Skeletal muscle tissue (tissue), 4 donors: Measurements from ENCODE around the gene CDH4. TPM values are rescaled to one million over a fixed set of nuclear protein-coding genes. Genes with fewer than 3 reads are reported as not detected.

Experiments used
- H3K27ac ChIP-seq: one replicate; pipeline ENCODE4 v1.7.0; 2013; ENCODE audit warnings: mild to moderate bottlenecking, low read depth, low read length, inconsistent platforms
- H3K27me3 ChIP-seq, 3 donors: one replicate each; pipeline ENCODE4 v1.7.0; 2013; ENCODE audit warnings: low read length in 3 of 3; ENCODE audit not compliant: control insufficient read depth in 3 of 3, insufficient read depth in 3 of 3
- H3K36me3 ChIP-seq, 3 donors: one replicate each; pipeline ENCODE4 v1.7.0; 2013; ENCODE audit warnings: low read length in 3 of 3; ENCODE audit not compliant: control insufficient read depth in 3 of 3, insufficient read depth in 3 of 3
- H3K4me1 ChIP-seq, 3 donors: one replicate each; pipeline ENCODE4 v1.7.0; 2013; ENCODE audit warnings: low read length in 3 of 3, mild to moderate bottlenecking in 3 of 3; ENCODE audit not compliant: control insufficient read depth in 3 of 3, insufficient read depth in 3 of 3
- H3K4me3 ChIP-seq, 3 donors: one replicate each; pipeline ENCODE4 v1.7.0; 2013; ENCODE audit warnings: low read length in 3 of 3
- H3K9ac ChIP-seq, 3 donors: one replicate each; pipeline ENCODE4 v1.7.0; 2013; ENCODE audit warnings: low read length in 3 of 3, mild to moderate bottlenecking in 3 of 3, moderate library complexity in 2 of 3, low read depth in 1 of 3
- H3K9me3 ChIP-seq, 3 donors: one replicate each; pipeline ENCODE4 v1.7.0; 2013; ENCODE audit warnings: low read length in 3 of 3; ENCODE audit not compliant: control insufficient read depth in 3 of 3
- total RNA-seq: library from RNA; depleted of rRNA; stranded (reverse); fragments of >200 nt; gene quantifications from one replicate; pipeline ENCODE4 v1.2.3, GENCODE V29; 2014
- donor health status: Osteomylitis.

The CDH4 gene
- total RNA-seq, 1 donor from 2014 or later = 0.52 TPM

DNA sequence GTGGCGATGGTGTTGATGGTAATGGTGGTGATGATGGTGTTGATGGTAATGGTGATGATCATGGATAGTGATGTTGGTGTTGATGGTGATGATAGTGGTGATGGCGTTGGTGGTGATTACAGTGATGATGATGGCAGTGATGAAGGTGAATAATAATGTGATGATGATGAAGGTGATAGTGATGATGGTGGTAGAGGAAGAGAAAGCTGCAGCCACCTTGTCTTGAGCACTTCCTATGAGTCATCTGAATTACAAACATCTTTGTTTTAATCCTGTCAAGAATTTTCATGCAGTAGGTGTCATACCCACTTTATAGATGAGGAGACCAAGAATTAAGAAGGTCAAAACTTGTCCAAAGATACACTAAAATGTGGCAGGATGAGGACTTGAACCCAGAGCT lies 571.2 kb downstream of the CDH4 start:
- H3K36me3 ChIP-seq = no peaks in the 10 kb centered on the region
- H3K4me3 ChIP-seq = no peak overlapping the region
- no peak overlapping the region for H3K27ac ChIP-seq
- H3K9ac ChIP-seq = no peak overlapping the region
- H3K9me3 ChIP-seq = no peaks in the 10 kb centered on the region
- peaks cover 0 to 6% (median 0%) of the 10 kb centered on the region in 3 donors for H3K27me3 ChIP-seq
- no peaks in the 10 kb centered on the region for H3K4me1 ChIP-seq

DNA sequence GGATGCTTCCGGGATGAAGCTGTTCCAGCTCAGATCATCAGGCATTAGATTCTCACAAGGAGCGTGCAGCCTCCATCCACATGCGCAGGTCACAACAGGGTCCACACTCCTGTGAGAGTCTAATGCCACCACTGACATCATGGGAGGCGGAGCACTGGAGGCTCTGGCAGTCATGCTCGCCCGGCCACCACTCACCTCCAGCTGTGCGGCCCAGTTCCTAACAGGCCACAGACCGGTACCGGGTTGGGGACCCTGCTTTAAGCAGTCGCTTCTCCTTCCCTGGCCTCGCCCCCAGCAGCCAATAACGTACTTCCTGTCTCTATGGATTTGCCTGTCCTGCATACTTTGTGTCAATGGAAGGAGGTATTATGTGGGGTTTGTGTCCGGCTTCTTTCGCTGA lies 576.8 kb downstream of the CDH4 start:
- Histone ChIP-seq H3K36me3 (no peaks in the 10 kb centered on the region), H3K9me3 (peaks cover 0 to 7% (median 0%) of the 10 kb centered on the region in 3 donors), H3K27me3 (peaks cover under 1 to 24% (median 17%) of the 10 kb centered on the region in 3 donors), H3K4me3 (no peak overlapping the region), H3K4me1 (no peaks in the 10 kb centered on the region), H3K27ac (no peak overlapping the region), H3K9ac (no peak overlapping the region)

DNA sequence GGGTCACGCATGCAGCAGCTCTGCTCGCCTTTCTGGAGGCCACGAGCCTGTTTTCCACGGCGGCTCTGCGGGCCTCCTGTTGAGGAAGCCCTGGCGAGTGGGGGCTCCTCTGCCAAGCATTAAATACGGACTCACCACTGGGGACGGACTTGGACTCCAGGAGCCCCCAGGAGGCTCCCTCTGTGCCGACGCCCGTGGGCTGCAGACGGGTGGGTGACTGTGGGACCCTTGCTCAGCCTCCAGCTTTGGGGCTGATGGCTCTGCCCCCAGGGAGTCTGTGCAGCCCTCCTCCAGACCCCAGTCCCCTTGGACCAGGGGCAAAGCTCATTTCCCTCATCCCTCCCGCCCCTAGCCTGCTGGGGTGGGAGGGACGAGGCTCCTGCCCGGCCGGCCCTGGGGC lies 577.5 kb downstream of the CDH4 start:
- H3K9ac ChIP-seq = no peak overlapping the region

DNA sequence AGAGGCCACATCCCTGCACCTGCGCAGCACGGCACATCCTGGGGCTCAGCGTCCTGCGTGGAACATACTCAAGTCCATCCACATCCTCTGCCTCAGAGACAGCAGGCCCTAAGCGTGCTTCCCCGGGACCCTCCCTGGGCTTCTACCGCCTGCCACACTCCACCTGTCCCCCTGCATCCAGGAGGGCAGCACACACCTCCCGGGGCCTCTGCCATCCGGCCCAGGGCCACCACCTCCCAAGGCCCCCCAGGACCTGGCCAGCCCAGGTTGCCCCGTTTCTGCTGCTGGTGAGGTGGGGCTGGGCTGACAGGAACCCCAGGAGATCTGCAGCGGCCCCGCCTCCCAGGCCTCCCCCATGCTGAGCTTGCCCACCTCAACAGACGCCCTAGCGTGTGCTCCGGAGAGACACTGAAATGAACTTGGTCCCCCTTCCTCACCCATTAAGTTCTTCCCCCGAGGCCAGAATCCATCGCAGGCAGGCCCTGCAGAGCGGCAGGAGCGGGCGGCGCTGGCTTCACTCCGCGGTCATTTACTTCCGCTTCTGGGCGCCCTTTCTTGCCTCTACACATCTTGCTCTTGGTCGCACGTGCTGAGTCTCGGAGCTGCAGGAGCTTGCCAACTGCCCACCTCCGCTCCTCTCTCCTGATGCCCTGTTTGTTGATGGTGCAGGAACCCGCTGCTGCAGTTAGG lies 578.3 kb downstream of the CDH4 start:
- Histone ChIP-seq H3K4me1 (no peaks in the 10 kb centered on the region), H3K9me3 (peaks cover 0 to 7% (median 0%) of the 10 kb centered on the region in 3 donors), H3K27ac (no peak overlapping the region), H3K27me3 (peaks cover 4 to 24% (median 22%) of the 10 kb centered on the region in 3 donors), H3K36me3 (no peaks in the 10 kb centered on the region), H3K9ac (no peak overlapping the region), H3K4me3 (no peak overlapping the region)

More for the DNA sequence above, 577.5 kb downstream of the CDH4 start:
- H3K4me1 ChIP-seq = no peaks in the 10 kb centered on the region
- H3K9me3 ChIP-seq = peaks cover 0 to 7% (median 0%) of the 10 kb centered on the region in 3 donors
- no peaks in the 10 kb centered on the region for H3K36me3 ChIP-seq
- H3K27me3 ChIP-seq = peaks cover 4 to 24% (median 21%) of the 10 kb centered on the region in 3 donors
- H3K27ac ChIP-seq = no peak overlapping the region
- H3K4me3 ChIP-seq = no peak overlapping the region

DNA sequence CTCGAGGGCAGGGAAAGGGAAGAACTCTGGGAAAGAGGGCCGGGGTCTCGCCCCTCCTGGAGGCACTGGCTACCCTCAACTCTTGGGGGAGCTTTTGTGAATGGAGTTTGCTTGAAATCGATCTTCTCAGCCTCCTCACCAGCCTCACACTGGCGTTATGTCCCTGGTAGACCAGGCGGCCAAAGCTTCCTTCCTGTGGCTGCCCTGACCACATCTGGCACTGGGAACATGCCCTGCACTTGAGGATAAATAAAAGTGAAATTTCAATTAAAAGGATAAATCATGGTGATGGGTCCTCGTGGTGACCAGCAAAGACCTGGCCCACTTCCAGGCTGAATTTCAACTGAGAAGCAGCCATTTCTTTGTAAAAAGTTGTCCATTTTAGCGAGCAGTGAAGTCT lies 578.9 kb downstream of the CDH4 start:
- H3K27ac ChIP-seq = no peak overlapping the region
- no peak overlapping the region for H3K4me3 ChIP-seq
- peaks cover 4 to 24% (median 22%) of the 10 kb centered on the region in 3 donors for H3K27me3 ChIP-seq
- H3K36me3 ChIP-seq = no peaks in the 10 kb centered on the region
- H3K4me1 ChIP-seq = no peaks in the 10 kb centered on the region
- no peak overlapping the region for H3K9ac ChIP-seq
- peaks cover 0 to 7% (median 0%) of the 10 kb centered on the region in 3 donors for H3K9me3 ChIP-seq

DNA sequence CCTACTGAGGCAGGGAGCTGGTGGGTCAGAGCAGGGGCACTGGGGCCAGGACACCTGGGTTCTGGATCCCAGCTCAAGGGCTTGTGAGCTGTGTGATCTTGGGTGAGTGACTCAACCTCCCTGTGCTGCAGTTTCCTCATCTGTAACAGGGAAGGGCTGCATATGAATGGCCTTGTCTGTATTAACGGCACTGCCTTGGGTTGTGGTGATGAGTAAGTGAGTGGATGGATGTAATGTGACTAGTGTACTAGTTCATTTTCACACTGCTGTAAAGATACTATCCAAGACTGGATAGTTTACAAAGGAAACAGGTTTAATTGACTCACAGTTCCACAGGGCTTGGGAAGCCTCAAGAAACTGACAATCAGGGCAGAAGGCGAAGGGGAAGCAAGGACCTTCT lies 580.1 kb downstream of the CDH4 start:
- Histone ChIP-seq H3K4me3 (no peak overlapping the region), H3K27ac (no peak overlapping the region), H3K4me1 (no peaks in the 10 kb centered on the region), H3K36me3 (no peaks in the 10 kb centered on the region), H3K9ac (no peak overlapping the region), H3K9me3 (peaks cover 0 to 7% (median 0%) of the 10 kb centered on the region in 3 donors), H3K27me3 (peaks cover 4 to 24% (median 22%) of the 10 kb centered on the region in 3 donors)

DNA sequence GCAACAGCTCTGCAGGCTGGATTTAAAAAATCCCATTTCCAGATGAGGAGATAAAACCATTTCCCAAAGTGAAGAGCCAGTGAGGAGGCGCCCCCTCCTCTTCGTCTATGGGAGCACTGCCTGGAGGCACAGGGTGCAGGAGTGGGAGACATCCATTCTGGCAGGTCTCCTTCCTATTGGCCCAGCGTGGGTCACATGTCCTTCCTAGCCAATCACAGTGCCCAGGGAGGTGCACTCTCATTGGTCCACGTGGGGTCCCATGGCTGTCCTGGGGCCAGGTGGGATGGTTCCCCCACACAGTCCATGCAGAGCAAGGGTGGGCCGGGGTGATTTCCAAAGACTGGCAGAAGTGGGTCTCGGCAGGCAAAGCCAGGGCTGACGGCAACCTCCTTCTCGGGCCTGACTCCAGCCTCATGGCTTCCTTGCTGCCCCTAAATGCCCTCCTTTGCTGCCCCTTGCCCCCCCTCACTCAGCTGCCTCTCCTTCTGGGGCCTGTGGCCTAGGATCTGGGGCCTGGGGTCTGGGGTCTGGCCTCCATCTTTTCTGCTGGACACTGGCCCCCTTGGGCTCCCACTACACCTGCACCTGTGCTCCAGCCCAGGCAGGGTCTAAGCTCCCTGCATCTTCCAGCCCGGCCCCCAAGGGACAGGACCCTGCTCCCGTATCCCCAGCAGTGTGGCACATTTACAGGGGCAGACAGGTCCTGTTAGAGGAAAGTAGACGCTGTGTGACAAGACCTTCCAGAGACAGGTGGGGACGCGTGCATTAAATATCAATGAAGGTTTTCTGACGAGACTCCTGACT lies 581.9 kb downstream of the CDH4 start:
- Histone ChIP-seq H3K4me3 (no peak overlapping the region), H3K27me3 (peaks cover 4 to 26% (median 23%) of the 10 kb centered on the region in 3 donors), H3K36me3 (no peaks in the 10 kb centered on the region), H3K9ac (no peak overlapping the region), H3K27ac (no peak overlapping the region), H3K9me3 (no peaks in the 10 kb centered on the region), H3K4me1 (no peaks in the 10 kb centered on the region)

DNA sequence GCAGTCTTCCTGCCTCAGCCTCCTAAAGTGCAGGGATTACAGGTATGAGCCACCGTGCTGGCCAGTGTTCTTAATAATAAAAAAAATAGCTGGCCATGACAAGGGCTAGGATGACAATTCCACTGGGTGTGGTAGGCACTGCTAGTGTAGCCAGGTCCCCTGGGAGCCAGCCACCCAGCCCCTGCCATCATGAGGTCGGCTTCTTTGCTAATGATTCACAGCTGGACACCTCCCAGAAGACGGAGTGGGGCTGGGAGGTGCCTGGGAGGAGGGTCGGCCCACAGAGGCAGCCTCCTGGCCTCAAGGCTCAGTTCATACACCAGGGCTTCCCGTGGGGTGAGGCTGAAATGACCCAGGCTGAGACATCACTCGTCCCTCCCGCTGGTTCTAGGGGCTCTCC lies 583.2 kb downstream of the CDH4 start:
- Histone ChIP-seq H3K27me3 (peaks cover 4 to 21% (median 19%) of the 10 kb centered on the region in 3 donors), H3K27ac (no peak overlapping the region), H3K9ac (no peak overlapping the region), H3K4me1 (peaks cover 0 to 3% (median 2%) of the 10 kb centered on the region in 3 donors), H3K36me3 (no peaks in the 10 kb centered on the region), H3K9me3 (no peaks in the 10 kb centered on the region), H3K4me3 (no peak overlapping the region)

DNA sequence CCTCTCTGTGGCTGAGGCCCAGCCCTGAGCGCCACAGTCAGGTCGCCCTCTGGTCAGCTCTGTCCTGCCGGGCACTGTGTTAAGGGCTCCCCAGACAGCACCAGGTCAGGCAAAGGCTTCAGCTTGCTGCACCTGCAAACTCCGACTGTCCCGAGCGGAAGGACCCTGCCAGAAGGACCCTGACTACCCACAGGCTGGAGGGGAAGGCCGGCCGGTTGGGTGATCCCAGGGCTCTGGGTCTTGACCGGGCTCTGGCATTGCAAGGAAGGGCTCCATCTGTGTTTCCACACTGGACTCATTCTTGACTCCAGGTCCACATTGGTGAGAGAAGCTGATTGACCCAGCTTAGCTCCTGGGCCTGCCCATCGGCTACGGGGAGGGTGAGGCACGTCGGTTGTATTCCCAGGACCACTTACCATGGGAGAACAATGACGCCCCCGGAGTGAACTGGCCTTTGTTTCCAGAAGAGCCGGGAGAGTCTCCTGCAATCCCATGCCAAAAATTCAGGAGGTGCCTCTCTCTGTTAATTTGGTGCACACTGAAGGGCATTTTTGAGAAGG lies 583.8 kb downstream of the CDH4 start:
- Histone ChIP-seq H3K4me1 (peaks cover 0 to 3% (median 2%) of the 10 kb centered on the region in 3 donors), H3K27me3 (peaks cover 4 to 17% (median 16%) of the 10 kb centered on the region in 3 donors), H3K9me3 (no peaks in the 10 kb centered on the region), H3K27ac (no peak overlapping the region), H3K9ac (no peak overlapping the region), H3K36me3 (no peaks in the 10 kb centered on the region), H3K4me3 (no peak overlapping the region)

DNA sequence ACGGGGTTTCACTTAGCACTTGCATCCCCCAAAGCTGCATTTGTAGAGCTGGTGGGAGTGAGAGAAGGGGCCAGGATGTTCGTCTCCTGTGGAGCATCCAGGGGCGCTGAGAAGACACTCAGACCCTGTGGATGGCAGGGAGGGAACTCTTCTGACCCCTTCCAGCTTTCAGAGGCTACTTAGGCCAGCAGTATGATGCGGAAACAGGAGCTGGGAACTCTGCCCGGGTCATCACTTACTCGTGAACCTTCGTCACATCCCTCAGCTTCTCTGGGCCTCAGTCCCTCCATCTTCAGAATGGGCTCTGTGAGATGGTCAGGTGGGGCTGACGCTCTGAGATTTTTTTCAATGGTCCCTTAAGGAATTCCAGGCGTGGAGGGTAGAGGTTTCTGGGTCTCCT lies 585.1 kb downstream of the CDH4 start:
- H3K9ac ChIP-seq = no peak overlapping the region
- H3K4me3 ChIP-seq = no peak overlapping the region
- H3K4me1 ChIP-seq = peaks cover 0 to 3% (median 2%) of the 10 kb centered on the region in 3 donors
- H3K36me3 ChIP-seq = no peaks in the 10 kb centered on the region
- H3K9me3 ChIP-seq = no peaks in the 10 kb centered on the region
- no peak overlapping the region for H3K27ac ChIP-seq
- H3K27me3 ChIP-seq = peaks cover 4 to 12% (median 11%) of the 10 kb centered on the region in 3 donors
